Tibial artery (tissue), 4 donors: ENCODE measurements around the gene FABP3.

Experiments used
- DNase-seq, 2 donors: peaks; one replicate each; pipeline ENCODE4 v3.0.0-alpha.2; 2019
- H3K27ac ChIP-seq, 2 donors: fragments of 200-600 bp; sonication (generic) in 1 of 2; 1 replicate in 1 of 2; 2 replicates in 1 of 2; pipeline ENCODE4 v1.5.1; 2018 to 2019; ENCODE audit warnings: mild to moderate bottlenecking in 1 of 2
- H3K27me3 ChIP-seq, 2 donors: fragments of 200-600 bp; sonication (generic) in 1 of 2; one replicate each; pipeline versions ENCODE4 v1.5.1 to v1.6.0; 2016 to 2019
- H3K36me3 ChIP-seq, 3 donors: fragments of 200-600 bp; sonication (generic) in 2 of 3; one replicate each; pipeline ENCODE4 v1.5.1; 2016 to 2019; ENCODE audit warnings: mild to moderate bottlenecking in 2 of 3
- H3K4me1 ChIP-seq, 4 donors: fragments of 200-600 bp; sonication (generic) in 2 of 4; 1 replicate in 3 of 4; 2 replicates in 1 of 4; pipeline ENCODE4 v1.5.1; 2016 to 2019
- H3K4me3 ChIP-seq, 2 donors: fragments of 200-600 bp; sonication (generic) in 1 of 2; 1 replicate in 1 of 2; 2 replicates in 1 of 2; pipeline ENCODE4 v1.5.1; 2018 to 2019; ENCODE audit warnings: mild to moderate bottlenecking in 2 of 2
- H3K9me3 ChIP-seq, 3 donors: fragments of 200-600 bp; sonication (generic) in 1 of 3; one replicate each; pipeline ENCODE4 v1.5.1; 2016 to 2019
- intact Hi-C: fragments of 100-400 bp; cut with DNase I; formaldehyde crosslinking; loops from one replicate; pipeline ENCODE4 v1.15.0; 2023; ENCODE audit warnings: low total_unique reads
- TF ChIP-seq, protein P1 (sequence below), 2 experiments: fragments of 200-600 bp in 1 of 2; fragments of 450-650 bp in 1 of 2; IDR thresholded peaks; one replicate each; pipeline ENCODE4 v1.5.1; 2017 to 2019; ENCODE audit warnings: antibody characterized with exemption in 2 of 2, mild to moderate bottlenecking in 1 of 2, moderate library complexity in 1 of 2

The FABP3 gene

DNA sequence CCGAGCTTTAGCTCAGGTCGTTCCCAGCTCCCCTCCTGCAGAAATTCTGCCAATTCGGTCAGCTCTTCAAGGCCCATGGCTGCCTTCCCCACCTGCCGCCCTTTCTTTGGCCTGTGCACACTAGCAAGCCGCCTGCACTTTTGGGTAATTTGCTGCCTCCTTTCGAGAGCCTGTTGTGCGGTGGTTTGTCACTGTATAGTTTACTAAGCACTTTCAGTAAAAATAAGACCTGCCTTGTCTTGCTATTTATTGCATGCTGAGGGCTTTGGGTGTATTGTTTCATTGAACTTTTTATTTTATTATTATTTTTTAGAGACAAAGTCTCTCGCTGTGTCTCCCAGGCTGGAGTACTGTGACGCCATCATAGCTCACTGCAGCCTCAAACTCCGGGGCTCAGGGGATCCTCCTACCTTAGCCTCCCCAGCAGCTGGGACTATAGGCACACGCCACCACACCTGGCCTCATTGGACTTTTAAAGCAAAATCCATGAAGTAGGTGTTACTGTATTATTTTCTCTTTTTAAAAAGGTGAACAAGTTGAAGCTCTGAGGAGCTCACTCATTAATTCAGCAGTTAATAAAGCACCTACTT, 1.1 kb upstream of the FABP3 start:
- H3K27ac ChIP-seq = peak overlapping the region; percentile 81 to 92
- no peaks in the 10 kb centered on the region for H3K27me3 ChIP-seq

DNA sequence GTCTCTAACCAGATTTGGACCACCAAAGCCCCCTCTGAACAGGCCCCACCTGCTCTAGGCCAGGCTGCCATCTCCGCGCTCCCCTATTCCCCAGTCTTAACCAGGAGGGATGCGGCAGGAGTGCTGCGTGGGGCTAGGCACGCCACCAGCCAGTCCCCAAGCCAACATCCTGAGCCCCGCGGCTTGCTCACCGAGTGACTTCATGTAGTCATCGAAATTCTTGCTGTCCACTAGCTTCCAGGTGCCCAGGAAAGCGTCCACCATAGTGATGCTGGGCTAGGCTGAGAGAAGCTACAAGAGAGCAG, 173 bp downstream of the FABP3 start:
- intact Hi-C loops = no loop called here
- H3K4me1 ChIP-seq = peaks cover 6 to 76% (median 55%) of the 10 kb centered on the region in 4 donors
- H3K27ac ChIP-seq = peak overlapping the region; percentile 81 to 92
- DNase-seq = no peak
- peaks cover 0 to 4% (median 0%) of the 10 kb centered on the region in 3 donors for H3K36me3 ChIP-seq
- peak overlapping the region; percentile 56 for H3K4me3 ChIP-seq
- H3K9me3 ChIP-seq = no peaks in the 10 kb centered on the region
- TF ChIP-seq, protein P1, sequence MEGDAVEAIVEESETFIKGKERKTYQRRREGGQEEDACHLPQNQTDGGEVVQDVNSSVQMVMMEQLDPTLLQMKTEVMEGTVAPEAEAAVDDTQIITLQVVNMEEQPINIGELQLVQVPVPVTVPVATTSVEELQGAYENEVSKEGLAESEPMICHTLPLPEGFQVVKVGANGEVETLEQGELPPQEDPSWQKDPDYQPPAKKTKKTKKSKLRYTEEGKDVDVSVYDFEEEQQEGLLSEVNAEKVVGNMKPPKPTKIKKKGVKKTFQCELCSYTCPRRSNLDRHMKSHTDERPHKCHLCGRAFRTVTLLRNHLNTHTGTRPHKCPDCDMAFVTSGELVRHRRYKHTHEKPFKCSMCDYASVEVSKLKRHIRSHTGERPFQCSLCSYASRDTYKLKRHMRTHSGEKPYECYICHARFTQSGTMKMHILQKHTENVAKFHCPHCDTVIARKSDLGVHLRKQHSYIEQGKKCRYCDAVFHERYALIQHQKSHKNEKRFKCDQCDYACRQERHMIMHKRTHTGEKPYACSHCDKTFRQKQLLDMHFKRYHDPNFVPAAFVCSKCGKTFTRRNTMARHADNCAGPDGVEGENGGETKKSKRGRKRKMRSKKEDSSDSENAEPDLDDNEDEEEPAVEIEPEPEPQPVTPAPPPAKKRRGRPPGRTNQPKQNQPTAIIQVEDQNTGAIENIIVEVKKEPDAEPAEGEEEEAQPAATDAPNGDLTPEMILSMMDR (IDR thresholded peaks at IDR 0.05) = no peak
- no peaks in the 10 kb centered on the region for H3K27me3 ChIP-seq

More for the DNA sequence above, 1.1 kb upstream of the FABP3 start:
- Histone ChIP-seq H3K9me3 (no peaks in the 10 kb centered on the region), H3K36me3 (no peaks in the 10 kb centered on the region), H3K4me1 (peaks cover 6 to 64% (median 48%) of the 10 kb centered on the region in 4 donors), H3K4me3 (peak overlapping the region; percentile 56)
- no peak for DNase-seq
- intact Hi-C loops = no loop called here
- TF ChIP-seq, protein P1 (IDR thresholded peaks at IDR 0.05) = no peak

DNA sequence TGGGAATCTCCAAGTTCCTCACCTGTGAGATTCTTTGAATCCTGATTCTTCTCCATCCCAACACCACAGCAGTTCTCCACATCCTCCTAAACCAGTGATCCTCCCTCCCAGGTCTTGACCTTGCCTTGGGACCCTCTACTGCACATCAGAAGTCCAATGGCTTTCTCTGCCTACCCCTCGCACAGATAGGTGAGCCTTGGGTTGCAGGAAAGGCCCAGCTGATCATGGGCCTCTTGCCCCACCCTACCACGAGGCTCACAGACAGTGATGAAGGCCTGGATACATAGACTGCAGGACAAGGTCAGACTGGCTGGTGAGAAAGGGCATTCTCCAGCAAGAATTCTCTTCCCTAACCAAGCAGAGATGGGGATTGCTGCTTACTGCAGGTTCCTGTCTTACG, 825 bp downstream of the FABP3 start:
- peak overlapping the region; percentile 56 for H3K4me3 ChIP-seq
- peak overlapping the region; percentile 81 to 92 for H3K27ac ChIP-seq
- peaks cover 6 to 80% (median 55%) of the 10 kb centered on the region in 4 donors for H3K4me1 ChIP-seq

DNA sequence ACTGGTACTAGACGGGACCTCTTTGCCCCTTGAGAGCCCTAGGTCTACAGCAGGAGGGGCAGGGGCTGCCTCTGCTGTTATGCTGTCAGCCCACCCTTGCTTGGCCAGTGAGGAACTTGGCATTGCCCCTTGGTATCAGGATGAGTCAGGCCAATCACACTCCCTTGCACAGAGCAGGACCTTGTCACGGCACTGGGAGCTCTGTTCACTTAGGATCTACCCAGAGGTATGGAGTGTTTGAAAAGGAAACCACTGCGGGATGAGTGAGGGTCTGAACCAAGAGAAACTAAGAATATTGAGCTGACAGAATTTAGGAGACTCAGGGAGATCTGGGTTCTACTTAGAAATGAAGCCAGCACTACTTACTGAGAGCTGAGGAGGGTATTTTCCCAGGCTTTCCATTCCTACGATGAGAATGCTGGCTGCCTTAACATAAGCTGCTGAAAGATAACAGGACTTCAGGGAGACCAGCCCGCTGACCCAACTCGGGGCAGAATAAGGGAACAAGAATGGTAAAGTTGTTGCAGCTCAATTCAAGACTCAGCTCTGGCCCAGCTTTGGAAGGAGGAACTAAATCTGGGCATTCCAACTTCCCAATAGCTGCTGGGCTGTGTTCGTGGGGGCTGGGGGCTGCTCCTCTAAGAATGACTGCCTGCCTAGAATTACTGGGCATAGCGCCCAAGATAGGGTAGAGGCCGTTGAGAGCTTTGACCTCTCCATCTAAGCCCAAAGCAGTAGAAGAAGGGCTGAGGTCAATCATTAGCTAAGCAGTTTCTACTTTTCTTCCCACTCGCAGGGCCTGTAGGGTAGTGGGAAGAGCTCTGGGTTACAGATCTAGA, 1.5 kb downstream of the FABP3 start:
- Histone ChIP-seq H3K4me3 (peak overlapping the region; percentile 56), H3K4me1 (peaks cover 6 to 80% (median 55%) of the 10 kb centered on the region in 4 donors), H3K27me3 (no peaks in the 10 kb centered on the region), H3K9me3 (no peaks in the 10 kb centered on the region), H3K36me3 (peaks cover 0 to 17% (median 12%) of the 10 kb centered on the region in 3 donors), H3K27ac (peak overlapping the region; percentile 81 to 92)
- peak in 1 of 2 donors; percentile 22 for DNase-seq
- TF ChIP-seq, protein P1 (IDR thresholded peaks at IDR 0.05) = no peak
- intact Hi-C loops = no loop called here

More for the DNA sequence above, 825 bp downstream of the FABP3 start:
- Histone ChIP-seq H3K36me3 (peaks cover 0 to 10% (median 5%) of the 10 kb centered on the region in 3 donors), H3K27me3 (no peaks in the 10 kb centered on the region), H3K9me3 (no peaks in the 10 kb centered on the region)
- DNase-seq = no peak
- TF ChIP-seq, protein P1 (IDR thresholded peaks at IDR 0.05) = no peak
- intact Hi-C loops = no loop called here

DNA sequence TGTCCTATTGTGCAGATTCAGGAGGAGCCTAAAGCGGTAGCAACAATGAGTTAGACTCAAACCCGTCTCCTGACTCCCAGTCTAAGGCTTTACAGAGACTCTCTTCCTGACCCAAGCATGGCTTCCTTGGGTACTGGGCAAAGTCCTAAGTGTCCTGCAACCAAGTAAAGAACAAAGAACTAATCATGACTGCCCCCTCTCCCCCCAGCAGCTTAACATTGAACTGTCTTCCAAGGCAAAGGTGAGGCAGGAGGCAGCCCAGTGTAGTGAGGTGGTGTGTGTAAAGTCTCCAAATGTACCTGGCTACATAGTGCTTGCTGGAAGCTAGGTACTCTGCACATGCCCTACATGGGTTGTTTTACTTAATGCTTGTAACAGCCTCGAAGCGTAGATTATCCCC, 2.3 kb downstream of the FABP3 start:
- Histone ChIP-seq H3K4me3 (peak overlapping the region; percentile 56), H3K27ac (peak overlapping the region; percentile 81 to 92), H3K36me3 (peaks cover under 1 to 22% (median 20%) of the 10 kb centered on the region in 3 donors), H3K27me3 (no peaks in the 10 kb centered on the region), H3K9me3 (no peaks in the 10 kb centered on the region), H3K4me1 (peaks cover 6 to 80% (median 55%) of the 10 kb centered on the region in 4 donors)
- TF ChIP-seq, protein P1 (IDR thresholded peaks at IDR 0.05) = no peak
- DNase-seq = no peak
- intact Hi-C loops = no loop called here
